GM12878 (cell line): ENCODE results near the gene CALD1.

Source experiments
- CHD2 ChIP-seq: IDR thresholded peaks from 2 replicates; pipeline ENCODE4 v1.6.1; 2011; ENCODE audit warnings: low read depth, low read length, improper control_type of control experiment, borderline replicate concordance
- CREB1 ChIP-seq: IDR thresholded peaks from 2 replicates; pipeline ENCODE4 v1.6.1; 2012; ENCODE audit warnings: low read depth, mild to moderate bottlenecking, inconsistent platforms
- CTCF ChIP-seq, 3 experiments: IDR thresholded peaks in 2 of 3; conservative IDR thresholded peaks in 1 of 3; 2 replicates each; pipeline ENCODE4 v1.5.1; 2011; ENCODE audit warnings: low read depth in 3 of 3, low read length in 3 of 3, mild to moderate bottlenecking in 3 of 3, control low read depth in 2 of 3, moderate library complexity in 2 of 3, inconsistent platforms in 1 of 3, mixed read lengths in 1 of 3; ENCODE audit not compliant: control insufficient read depth in 2 of 3, insufficient read depth in 1 of 3; ENCODE audit errors: extremely low read depth in 1 of 3
- ESRRA ChIP-seq: IDR thresholded peaks from 2 replicates; pipeline ENCODE4 v1.6.1; 2012; ENCODE audit warnings: mild to moderate bottlenecking, low read length, improper control_type of control experiment
- KAT2A ChIP-seq: conservative IDR thresholded peaks from 2 replicates; pipeline ENCODE4 v1.6.1; 2011; ENCODE audit warnings: low read depth, low read length; ENCODE audit not compliant: control insufficient read depth
- PKNOX1 ChIP-seq: fragments of 450-650 bp; IDR thresholded peaks from 2 replicates; pipeline ENCODE4 v1.6.1; 2016; ENCODE audit warnings: mild to moderate bottlenecking
- POLR2A ChIP-seq: IDR thresholded peaks from 2 replicates; pipeline ENCODE4 v1.6.1; 2011; ENCODE audit warnings: low read depth, mild to moderate bottlenecking, low read length
- POLR2AphosphoS2 ChIP-seq: IDR thresholded peaks from 2 replicates; pipeline ENCODE4 v1.6.1; 2011; ENCODE audit warnings: low read depth, mild to moderate bottlenecking, low read length, improper control_type of control experiment, moderate library complexity
- TAF1 ChIP-seq: IDR thresholded peaks from 2 replicates; pipeline ENCODE4 v1.6.1; 2011; ENCODE audit warnings: mild to moderate bottlenecking, low read depth, low read length, borderline replicate concordance
- ZNF384 ChIP-seq: IDR thresholded peaks from 2 replicates; pipeline ENCODE4 v1.6.1; 2012; ENCODE audit warnings: low read depth, mild to moderate bottlenecking, low read length, improper control_type of control experiment, borderline replicate concordance

GRCh38 chr7:134927723-134928122 lies 148.3 kb downstream of the CALD1 start:
- TF ChIP-seq CREB1 (no peak), CHD2 (no peak), KAT2A (no peak), ESRRA (no peak), PKNOX1 (no peak), TAF1 (no peak), POLR2A (no peak), POLR2AphosphoS2 (no peak), ZNF384 (no peak), CTCF (IDR thresholded peaks at IDR 0.05 in 2 of 3, conservative IDR thresholded peaks at IDR 0.05 in 1 of 3; ENCODE audit: control insufficient read depth in 2 of 3, extremely low read depth in 1 of 3, insufficient read depth in 1 of 3, low read depth in 3 of 3, low read length in 3 of 3) (no peak)
